IMR-90 (cell line): ENCODE data around the gene KCNQ1. TPM values are rescaled to one million over a fixed set of nuclear protein-coding genes. Genes with fewer than 3 reads are reported as not detected.

Source experiments
- ATAC-seq: fragments of 200-7000 bp; cut with Tn5 transposase; 2 replicates; pipeline ENCODE4 v1.9.1; 2020; ENCODE audit warnings: low read depth, mild to moderate bottlenecking, moderate library complexity
- BruUV-seq: library from RNA; stranded (reverse); fragments of 400-500 nt; replicated peaks from 2 replicates; lab custom pipeline; 2021; lab: Mats Ljungman, UMichigan
- CTCF ChIA-PET: fragments of 300-600 bp; formaldehyde crosslinking; extraction: SDS; loops from one replicate; lab custom pipeline; 2021; ENCODE audit warnings: antibody characterized with exemption; lab: Yijun Ruan, JAX
- POLR2A ChIA-PET: fragments of 300-600 bp; sonication (Branson Sonifier 250); formaldehyde crosslinking; loops from one replicate; lab custom pipeline; 2022; ENCODE audit warnings: antibody characterized with exemption; ENCODE audit not compliant: unreplicated experiment; lab: Charles Lee
- DNase-seq: peaks from one replicate; pipeline ENCODE4 v3.0.0; 2013
- H2AFZ ChIP-seq: replicated peaks from 2 replicates; pipeline ENCODE3; 2013; ENCODE audit warnings: low read length, mild to moderate bottlenecking; ENCODE audit not compliant: poor library complexity
- H2AK5ac ChIP-seq: 2 replicates; pipeline ENCODE4 v1.6.1; 2013; ENCODE audit warnings: low read depth, low read length, inconsistent platforms
- H2AK9ac ChIP-seq: replicated peaks from 2 replicates; pipeline ENCODE3; 2013; ENCODE audit warnings: mild to moderate bottlenecking, low read depth, low read length, moderate library complexity; ENCODE audit not compliant: poor library complexity
- H2BK120ac ChIP-seq: 2 replicates; pipeline ENCODE4 v1.6.1; 2013; ENCODE audit warnings: low read depth, low read length, inconsistent platforms
- H2BK15ac ChIP-seq: 3 replicates; pipeline ENCODE4 v1.6.1; 2013; ENCODE audit warnings: low read depth, low read length, inconsistent platforms
- H2BK20ac ChIP-seq: 2 replicates; pipeline ENCODE4 v1.6.1; 2013; ENCODE audit warnings: low read depth, mild to moderate bottlenecking, inconsistent platforms, low read length, moderate library complexity
- H2BK5ac ChIP-seq: 2 replicates; pipeline ENCODE4 v1.6.1; 2013; ENCODE audit warnings: mild to moderate bottlenecking, low read depth, low read length, inconsistent platforms; ENCODE audit not compliant: poor library complexity, severe bottlenecking
- H3K14ac ChIP-seq: replicated peaks from 2 replicates; pipeline ENCODE4 v1.6.1; 2013; ENCODE audit warnings: low read depth, low read length, inconsistent platforms
- H3K18ac ChIP-seq: 2 replicates; pipeline ENCODE4 v1.6.1; 2013; ENCODE audit warnings: low read depth, low read length, control low read depth
- H3K23ac ChIP-seq: 2 replicates; pipeline ENCODE4 v1.6.1; 2013; ENCODE audit warnings: low read depth, low read length, inconsistent platforms
- H3K27ac ChIP-seq: 2 replicates; pipeline ENCODE4 v1.5.1; 2013; ENCODE audit warnings: mild to moderate bottlenecking, control low read depth, low read length; ENCODE audit not compliant: insufficient read depth
- H3K27me3 ChIP-seq: 2 replicates; pipeline ENCODE4 v1.6.1; 2013; ENCODE audit warnings: low read length; ENCODE audit not compliant: control insufficient read depth, insufficient read depth
- H3K36me3 ChIP-seq: 2 replicates; pipeline ENCODE4 v1.6.1; 2013; ENCODE audit warnings: low read length, mixed read lengths; ENCODE audit not compliant: control insufficient read depth, insufficient read depth
- H3K4ac ChIP-seq: 2 replicates; pipeline ENCODE4 v1.6.1; 2013; ENCODE audit warnings: low read depth, low read length, inconsistent platforms
- H3K4me1 ChIP-seq: 2 replicates; pipeline ENCODE4 v1.6.1; 2013; ENCODE audit warnings: low read length, mixed read lengths; ENCODE audit not compliant: control insufficient read depth, insufficient read depth
- H3K4me2 ChIP-seq: 2 replicates; pipeline ENCODE4 v1.6.1; 2013; ENCODE audit warnings: low read depth, mild to moderate bottlenecking, control low read depth, low read length, moderate library complexity
- H3K4me3 ChIP-seq: 2 replicates; pipeline ENCODE4 v1.5.1; 2013; ENCODE audit warnings: low read depth, mild to moderate bottlenecking, control low read depth, low read length, moderate library complexity; ENCODE audit not compliant: insufficient read depth
- H3K56ac ChIP-seq: 2 replicates; pipeline ENCODE4 v1.6.1; 2013; ENCODE audit warnings: low read length, inconsistent platforms; ENCODE audit not compliant: insufficient read depth; ENCODE audit errors: extremely low read depth
- H3K79me1 ChIP-seq, 2 experiments: 2 replicates each; pipeline ENCODE4 v1.6.1; 2013; ENCODE audit warnings: low read length in 2 of 2, inconsistent platforms in 1 of 2, low read depth in 1 of 2
- H3K9ac ChIP-seq: 2 replicates; pipeline ENCODE4 v1.6.1; 2013; ENCODE audit warnings: low read depth, low read length, control low read depth
- H3K9me1 ChIP-seq: 2 replicates; pipeline ENCODE4 v1.6.1; 2013; ENCODE audit warnings: low read length, inconsistent platforms; ENCODE audit not compliant: insufficient read depth
- H3K9me3 ChIP-seq: 2 replicates; pipeline ENCODE4 v1.6.1; 2013; ENCODE audit warnings: low read length; ENCODE audit not compliant: control insufficient read depth, insufficient read depth
- H4K20me1 ChIP-seq: 2 replicates; pipeline ENCODE4 v1.6.1; 2013; ENCODE audit warnings: low read length, inconsistent platforms; ENCODE audit not compliant: insufficient read depth
- H4K5ac ChIP-seq: 2 replicates; pipeline ENCODE4 v1.6.1; 2013; ENCODE audit warnings: mild to moderate bottlenecking, low read depth, low read length, control low read depth
- H4K8ac ChIP-seq, 2 experiments: 2 replicates each; pipeline ENCODE4 v1.6.1; 2013; ENCODE audit warnings: low read depth in 2 of 2, low read length in 2 of 2, control low read depth in 1 of 2, inconsistent platforms in 1 of 2
- H4K91ac ChIP-seq: 2 replicates; pipeline ENCODE4 v1.6.1; 2013; ENCODE audit warnings: low read depth, low read length, inconsistent platforms; ENCODE audit not compliant: insufficient read depth
- BHLHE40 ChIP-seq: fragments of 150-350 bp; IDR thresholded peaks from 2 replicates; pipeline ENCODE4 v1.6.1; 2016; ENCODE audit warnings: mild to moderate bottlenecking, low read depth, low read length
- CEBPB ChIP-seq: IDR thresholded peaks from 2 replicates; pipeline ENCODE4 v1.6.1; 2012; ENCODE audit warnings: low read depth, low read length, improper control_type of control experiment
- MAFK ChIP-seq: IDR thresholded peaks from 2 replicates; pipeline ENCODE4 v1.6.1; 2012; ENCODE audit warnings: low read depth, low read length, improper control_type of control experiment
- MAZ ChIP-seq: IDR thresholded peaks from 2 replicates; pipeline ENCODE4 v1.6.1; 2012; ENCODE audit warnings: low read depth, mild to moderate bottlenecking, low read length, improper control_type of control experiment, moderate library complexity, borderline replicate concordance
- RAD21 ChIP-seq: IDR thresholded peaks from 2 replicates; pipeline ENCODE4 v1.6.1; 2012; ENCODE audit warnings: low read length, improper control_type of control experiment
- RCOR1 ChIP-seq: IDR thresholded peaks from 2 replicates; pipeline ENCODE4 v1.6.1; 2012; ENCODE audit warnings: mild to moderate bottlenecking, low read length, improper control_type of control experiment; ENCODE audit not compliant: insufficient replicate concordance
- RFX5 ChIP-seq: IDR thresholded peaks from 2 replicates; pipeline ENCODE4 v1.8.0; 2012; ENCODE audit warnings: low read depth, mild to moderate bottlenecking, low read length, moderate library complexity
- SMC3 ChIP-seq: fragments of 150-350 bp; IDR thresholded peaks from 2 replicates; pipeline ENCODE4 v1.6.1; 2016; ENCODE audit warnings: low read depth, mild to moderate bottlenecking, antibody characterized with exemption, low read length, moderate library complexity
- WGBS, 2 experiments: methylation state at CpG; one replicate each; pipeline versions ENCODE4 v1.1.5 to v1.1.7; 2013; ENCODE audit warnings: missing lambda C conversion rate in 2 of 2; ENCODE audit not compliant: insufficient read length in 1 of 2; ENCODE audit errors: extremely low coverage in 2 of 2; 5-methylcytosine and 5-hydroxymethylcytosine counted together
- dilution Hi-C: fragments of 300-500 bp; cut with HindIII; formaldehyde crosslinking; loops from one replicate; pipeline ENCODE4 v1.14.3; 2018; ENCODE audit warnings: low sequenced_read_pairs; ENCODE audit not compliant: unreplicated experiment
- in situ Hi-C: fragments of 300-500 bp; cut with MboI; formaldehyde crosslinking; loops from 3 replicates; pipeline ENCODE4 v1.14.3; 2019; ENCODE audit warnings: low sequenced_read_pairs, inconsistent platforms, mixed read lengths
- intact Hi-C: fragments of 100-400 bp; cut with micrococcal nuclease; formaldehyde crosslinking; loops from 2 replicates; pipeline ENCODE4 v1.10.0; 2022
- polyA plus RNA-seq, 3 experiments: library from polyadenylated mRNA; depleted of rRNA; stranded (reverse); fragments of >200 nt; gene quantifications; 2 replicates each; pipeline ENCODE4 v1.2.3, GENCODE V29; 2012; ENCODE audit warnings: low replicate concordance in 1 of 3
- total RNA-seq: library from RNA; depleted of rRNA; stranded (reverse); fragments of >200 nt; gene quantifications from 2 replicates; pipeline ENCODE4 v1.2.3, GENCODE V29; 2012
- TF ChIP-seq, protein P1 (sequence below): conservative IDR thresholded peaks from 2 replicates; pipeline ENCODE4 v1.5.1; 2012; ENCODE audit warnings: mild to moderate bottlenecking, low read depth, low read length, improper control_type of control experiment
- TF ChIP-seq, protein P2 (sequence below): fragments of 150-350 bp; IDR thresholded peaks from 2 replicates; pipeline ENCODE4 v1.6.1; 2017; ENCODE audit warnings: mild to moderate bottlenecking, antibody characterized with exemption, low read length, low read depth

Gene KCNQ1
- total and polyA plus RNA-seq, 2 of the 4 experiments (the other 2 are of a cell fraction): 0.07 TPM; not detected in 1

DNA sequence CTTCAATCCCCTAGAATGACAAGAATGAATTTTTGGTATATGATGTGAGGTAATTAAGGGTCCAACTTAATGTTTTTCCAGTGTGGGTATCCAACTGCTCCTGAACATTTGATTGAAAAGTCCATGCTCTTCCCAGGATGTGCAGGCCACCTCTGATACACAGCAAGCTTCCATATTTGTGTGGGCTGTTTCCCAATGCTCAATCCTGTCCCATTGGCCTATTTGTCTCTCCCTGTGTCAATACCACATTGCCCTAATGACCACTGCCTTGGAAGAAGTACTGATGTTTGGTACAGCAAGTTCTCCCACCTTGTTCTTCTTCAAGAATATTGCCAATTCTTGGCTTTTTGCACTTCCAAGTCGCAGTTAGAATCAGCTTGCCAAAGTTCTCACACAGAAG is 212.1 kb downstream of the KCNQ1 start:
- POLR2A ChIA-PET: no interaction called here
- no peak for DNase-seq
- Histone ChIP-seq H2BK5ac (no peak overlapping the region), H2BK15ac (no peak overlapping the region), H3K4me3 (no peak overlapping the region), H2AK5ac (no peak overlapping the region), H3K79me1 (peaks cover 0 to 3% of the 10 kb centered on the region in 2 experiments; a peak in 1 of 4 replicates), H3K56ac (no peak overlapping the region), H3K18ac (no peak overlapping the region), H3K9me1 (no peaks in the 10 kb centered on the region), H3K27me3 (peaks cover 13% of the 10 kb centered on the region; the same call in 1 of the 2 replicates), H3K4me2 (no peak overlapping the region), H3K14ac (no peak overlapping the region), H3K27ac (no peak overlapping the region), H4K8ac (no peak overlapping the region), H2AFZ (no peak overlapping the region), H3K9ac (no peak overlapping the region), H2AK9ac (no peak overlapping the region), H3K9me3 (peaks cover 70% of the 10 kb centered on the region), H3K4ac (no peak overlapping the region), H4K20me1 (no peaks in the 10 kb centered on the region; the same call in 1 of the 2 replicates), H4K5ac (no peak overlapping the region), H2BK120ac (no peak overlapping the region), H2BK20ac (no peak overlapping the region), H4K91ac (no peak overlapping the region), H3K4me1 (no peaks in the 10 kb centered on the region), H3K36me3 (0 out of 2 replicates have a peak, but pooled peaks cover 2% of the 10 kb centered on the region), H3K23ac (no peak overlapping the region)
- ATAC-seq: no peak
- intact Hi-C loops (no loop called here), dilution Hi-C loops (no loop called here), in situ Hi-C loops (no loop called here)
- no TSS peak for BruUV-seq
- WGBS, 2 experiments: no CpG with 5 or more reads among the region's 1 CpG
- CTCF ChIA-PET: no interaction called here
- TF ChIP-seq RAD21: no peak
- TF ChIP-seq RCOR1: no peak
- no peak for TF ChIP-seq RFX5
- TF ChIP-seq MAZ: no peak
- TF ChIP-seq, protein P1, sequence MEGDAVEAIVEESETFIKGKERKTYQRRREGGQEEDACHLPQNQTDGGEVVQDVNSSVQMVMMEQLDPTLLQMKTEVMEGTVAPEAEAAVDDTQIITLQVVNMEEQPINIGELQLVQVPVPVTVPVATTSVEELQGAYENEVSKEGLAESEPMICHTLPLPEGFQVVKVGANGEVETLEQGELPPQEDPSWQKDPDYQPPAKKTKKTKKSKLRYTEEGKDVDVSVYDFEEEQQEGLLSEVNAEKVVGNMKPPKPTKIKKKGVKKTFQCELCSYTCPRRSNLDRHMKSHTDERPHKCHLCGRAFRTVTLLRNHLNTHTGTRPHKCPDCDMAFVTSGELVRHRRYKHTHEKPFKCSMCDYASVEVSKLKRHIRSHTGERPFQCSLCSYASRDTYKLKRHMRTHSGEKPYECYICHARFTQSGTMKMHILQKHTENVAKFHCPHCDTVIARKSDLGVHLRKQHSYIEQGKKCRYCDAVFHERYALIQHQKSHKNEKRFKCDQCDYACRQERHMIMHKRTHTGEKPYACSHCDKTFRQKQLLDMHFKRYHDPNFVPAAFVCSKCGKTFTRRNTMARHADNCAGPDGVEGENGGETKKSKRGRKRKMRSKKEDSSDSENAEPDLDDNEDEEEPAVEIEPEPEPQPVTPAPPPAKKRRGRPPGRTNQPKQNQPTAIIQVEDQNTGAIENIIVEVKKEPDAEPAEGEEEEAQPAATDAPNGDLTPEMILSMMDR: no peak
- TF ChIP-seq SMC3: no peak
- TF ChIP-seq, protein P2, sequence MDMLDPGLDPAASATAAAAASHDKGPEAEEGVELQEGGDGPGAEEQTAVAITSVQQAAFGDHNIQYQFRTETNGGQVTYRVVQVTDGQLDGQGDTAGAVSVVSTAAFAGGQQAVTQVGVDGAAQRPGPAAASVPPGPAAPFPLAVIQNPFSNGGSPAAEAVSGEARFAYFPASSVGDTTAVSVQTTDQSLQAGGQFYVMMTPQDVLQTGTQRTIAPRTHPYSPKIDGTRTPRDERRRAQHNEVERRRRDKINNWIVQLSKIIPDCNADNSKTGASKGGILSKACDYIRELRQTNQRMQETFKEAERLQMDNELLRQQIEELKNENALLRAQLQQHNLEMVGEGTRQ: no peak
- no peak for TF ChIP-seq CEBPB
- TF ChIP-seq BHLHE40: no peak
- TF ChIP-seq MAFK: no peak
